Activated CD4-positive, alpha-beta T cell treated with anti-CD3 and anti-CD28 coated beads, Interleukin-2, amount 50 U/mL, for 48 hours (primary cell): ENCODE results near the gene PXYLP1.
"Not testable (repeated sequence)": the region's sequence is repeated elsewhere in the genome, so short reads cannot be mapped to it uniquely, and the experiment has no call there.

ENCODE experiments used
- DNase-seq, 2 experiments: peaks; one replicate each; pipeline ENCODE4 v3.0.0-alpha.2; 2020

The PXYLP1 gene

GRCh38 chr3:141274411-141275031, 42.9 kb downstream of the PXYLP1 start:
- no peak for DNase-seq

- DNase-seq = peak in 1 of 2 experiments; percentile 29
Observed at GRCh38 chr3:141275032-141275422, 43.4 kb downstream of the PXYLP1 start.

- DNase-seq = no peak
Observed at GRCh38 chr3:141275511-141275910, 43.9 kb downstream of the PXYLP1 start.

DNA sequence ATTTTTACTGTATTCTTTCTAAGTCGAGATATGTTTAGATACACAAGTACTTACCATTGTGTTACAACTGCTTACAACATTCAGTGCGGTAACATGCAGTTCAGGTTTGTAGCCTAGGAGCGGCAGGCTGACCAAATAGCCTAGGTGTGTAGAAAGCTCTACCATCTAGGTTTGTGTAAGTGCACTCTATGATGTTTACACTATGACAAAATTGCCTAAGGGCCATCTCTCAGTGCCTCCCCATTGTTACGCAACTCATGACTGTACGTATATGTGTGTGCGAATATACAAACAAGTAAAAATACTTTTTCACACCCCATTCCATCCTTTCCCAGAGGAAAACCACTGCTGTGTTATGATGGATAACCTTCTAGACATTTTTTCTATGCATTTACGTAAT, 44.3 kb downstream of the PXYLP1 start:
- DNase-seq = no peak

DNA sequence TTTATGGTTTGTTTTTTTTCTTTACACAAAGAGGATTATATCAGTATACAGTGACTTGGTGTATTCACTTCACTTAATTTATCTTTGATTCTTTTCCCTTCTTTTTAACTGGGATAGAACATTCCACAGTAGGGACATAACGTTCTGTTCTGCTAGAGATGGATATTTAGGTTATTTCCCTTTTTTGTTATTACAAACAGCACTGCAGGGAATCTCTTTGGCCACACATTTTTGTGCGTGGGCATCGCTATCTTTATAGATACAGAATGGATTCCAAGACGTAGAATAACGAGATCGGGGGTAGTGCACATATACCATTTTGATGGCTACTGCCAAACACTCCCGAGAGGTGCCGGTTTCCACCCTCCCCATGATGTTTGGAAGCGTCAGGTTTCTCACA, 44.8 kb downstream of the PXYLP1 start:
- no peak for DNase-seq

- no peak for DNase-seq
Observed at GRCh38 chr3:141277451-141277850, 45.8 kb downstream of the PXYLP1 start.

DNA sequence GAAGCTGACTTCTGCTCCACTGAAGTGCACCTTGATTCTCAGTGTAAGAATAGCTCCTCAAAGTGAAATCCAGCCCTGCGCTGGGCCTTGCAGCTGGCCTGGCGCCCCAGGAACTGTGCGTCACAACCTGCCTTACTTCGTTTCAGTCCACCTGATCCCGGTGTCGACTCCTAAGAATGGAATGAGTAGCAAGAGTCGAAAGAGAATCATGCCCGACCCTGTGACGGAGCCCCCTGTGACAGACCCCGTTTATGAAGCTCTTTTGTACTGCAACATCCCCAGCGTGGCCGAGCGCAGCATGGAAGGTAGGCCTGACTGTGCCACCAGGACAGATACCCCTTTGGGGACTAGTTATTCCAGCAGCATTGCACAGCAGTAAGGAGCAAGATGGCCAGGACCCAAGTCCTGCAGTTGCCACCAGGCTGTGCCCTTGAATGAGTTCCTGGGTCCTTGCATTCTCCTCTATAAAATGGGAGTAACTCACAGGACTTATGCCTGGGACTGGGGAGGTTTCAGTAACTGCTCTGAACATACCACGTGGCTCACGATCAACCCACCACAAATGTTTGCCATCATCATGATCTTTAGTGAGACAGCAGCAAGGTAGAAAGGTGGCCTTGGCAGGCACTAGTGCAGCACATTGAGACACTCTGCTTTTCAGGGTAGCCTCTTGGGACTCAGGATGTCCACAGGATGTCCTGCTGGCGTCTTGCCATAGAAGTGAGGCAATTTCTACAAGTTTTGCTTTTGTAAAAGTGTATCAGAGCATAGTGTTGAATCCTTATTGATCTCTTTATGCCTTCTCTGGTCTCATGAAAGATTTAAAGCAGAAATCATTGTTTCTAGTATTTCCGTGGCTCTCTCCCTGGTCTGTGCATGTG, 46.8 kb downstream of the PXYLP1 start:
- no peak for DNase-seq

- DNase-seq = no peak
Observed at GRCh38 chr3:141279077-141279967, 47.7 kb downstream of the PXYLP1 start.

GRCh38 chr3:141280086-141280485, 48.5 kb downstream of the PXYLP1 start:
- no peak for DNase-seq

GRCh38 chr3:141280690-141281089, 49.1 kb downstream of the PXYLP1 start:
- no peak for DNase-seq

DNA sequence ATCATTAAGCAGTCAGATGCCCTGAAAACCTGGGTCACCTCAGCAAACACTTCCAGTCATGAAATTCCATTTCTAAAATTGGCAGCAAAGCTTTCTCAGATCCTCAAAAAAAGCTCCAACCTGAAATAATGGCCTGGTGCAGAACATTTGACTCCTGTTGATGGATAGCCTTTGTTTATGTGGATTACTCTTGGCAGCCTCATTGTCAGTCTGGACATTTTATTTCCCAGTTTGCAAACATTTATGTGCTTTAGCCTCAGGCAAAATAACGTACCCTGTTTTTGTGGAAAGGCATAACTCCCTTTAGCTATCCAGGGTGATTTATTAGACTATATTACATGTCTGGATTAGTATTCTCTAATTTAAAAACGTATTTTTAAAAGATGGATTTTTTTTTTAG, 53.9 kb downstream of the PXYLP1 start:
- DNase-seq = no peak

- DNase-seq = no peak
Observed at GRCh38 chr3:141286856-141287255, 55.2 kb downstream of the PXYLP1 start.

DNA sequence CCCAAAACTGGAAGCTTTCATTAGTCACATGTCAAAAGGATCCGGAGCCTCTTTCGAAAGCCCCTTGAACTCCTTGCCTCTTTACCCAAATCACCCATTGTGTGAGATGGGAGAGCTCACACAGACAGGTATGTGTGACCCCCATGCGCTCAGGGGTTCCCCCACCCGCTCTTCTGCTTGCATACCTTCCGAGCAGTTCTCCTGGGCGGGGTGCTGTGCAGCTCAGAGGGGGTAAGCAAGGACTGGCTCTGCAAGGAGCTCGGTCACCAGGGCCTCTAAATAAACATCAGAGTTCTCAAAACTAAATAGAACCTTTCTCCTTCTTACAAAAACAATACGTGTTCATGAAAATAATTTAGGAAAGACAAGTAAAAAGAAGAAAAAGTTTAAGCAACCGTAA, 55.7 kb downstream of the PXYLP1 start:
- no peak for DNase-seq

DNA sequence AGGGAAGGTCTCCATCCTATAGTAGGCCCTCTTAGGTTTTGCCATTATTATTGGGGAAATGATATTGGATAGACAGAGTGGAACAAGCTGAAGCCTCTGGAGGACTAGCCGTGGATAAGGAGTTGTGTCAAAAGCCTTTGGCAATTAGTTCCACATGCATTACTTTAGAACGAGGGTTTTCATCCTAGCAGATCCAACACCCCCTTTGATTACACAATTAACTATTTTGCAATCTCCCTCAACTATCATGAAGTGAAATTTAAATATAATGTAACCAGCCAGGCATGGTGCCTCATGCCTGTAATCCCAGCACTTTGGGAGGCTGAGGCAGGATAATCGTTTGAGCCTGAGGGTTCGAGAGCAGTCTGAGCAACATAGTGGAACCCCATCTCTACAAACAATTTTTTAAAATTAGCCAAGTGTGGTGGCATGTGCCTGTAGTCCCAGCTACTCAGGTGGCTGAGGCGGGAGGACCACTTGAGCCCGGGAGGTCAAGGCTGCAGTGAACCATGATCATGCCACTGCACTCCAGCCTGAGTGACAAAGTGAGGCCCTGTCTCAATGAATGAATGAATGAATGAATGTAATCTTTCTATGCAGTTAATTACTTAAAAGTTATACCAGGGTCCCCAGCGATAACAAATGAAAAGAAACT, 56.8 kb downstream of the PXYLP1 start:
- no peak for DNase-seq

GRCh38 chr3:141289228-141289772, 57.7 kb downstream of the PXYLP1 start:
- no peak for DNase-seq

- DNase-seq = no peak
Observed at GRCh38 chr3:141291559-141292355, 60.1 kb downstream of the PXYLP1 start.

GRCh38 chr3:141292356-141293058, 60.9 kb downstream of the PXYLP1 start:
- no peak for DNase-seq

DNA sequence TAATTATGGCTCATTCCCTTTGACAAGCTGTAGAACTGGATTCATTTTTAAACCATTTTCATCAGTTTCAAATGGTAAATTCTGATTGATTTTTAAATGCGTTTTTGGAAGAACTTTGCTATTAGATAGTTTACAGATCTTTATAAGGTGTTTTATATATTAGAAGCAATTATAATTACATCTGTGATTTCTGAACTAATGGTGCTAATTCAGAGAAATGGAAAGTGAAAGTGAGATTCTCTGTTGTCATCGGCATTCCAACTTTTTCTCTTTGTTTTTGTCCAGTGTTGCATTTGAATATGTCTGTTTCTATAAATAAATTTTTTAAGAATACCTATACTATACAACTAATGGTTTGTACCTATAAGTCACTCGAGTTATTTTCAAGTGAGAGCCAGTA, 62.7 kb downstream of the PXYLP1 start:
- no peak for DNase-seq

DNA sequence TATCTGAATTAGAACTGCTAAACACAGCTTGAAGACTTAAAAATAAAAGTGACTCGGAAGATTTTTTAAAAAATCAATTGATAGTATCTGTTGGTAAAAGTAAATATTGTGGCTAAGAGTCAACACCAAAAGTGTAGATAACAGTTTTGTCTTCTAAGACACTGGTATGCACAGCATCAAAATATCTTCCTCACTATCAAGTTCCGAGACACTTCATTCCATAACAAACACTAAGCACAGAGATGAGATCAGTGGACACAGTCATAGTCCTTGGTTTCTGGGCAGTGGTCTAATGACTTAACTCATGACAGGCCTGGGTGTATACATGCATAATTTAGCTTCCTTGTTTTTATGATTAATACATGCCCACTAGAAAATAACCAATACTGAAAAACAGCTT, 63.2 kb downstream of the PXYLP1 start:
- no peak for DNase-seq

GRCh38 chr3:141300426-141300825, 68.8 kb downstream of the PXYLP1 start:
- DNase-seq = not testable (repeated sequence)
